Psoas muscle (tissue), 8 donors: ENCODE data around the gene BCL2L12. TPM values are rescaled to one million over a fixed set of nuclear protein-coding genes. Genes with fewer than 3 reads are reported as not detected.
A peak's percentile ranks its signal among the peaks of the same experiment; 100 is the strongest.

Experiments used
- ATAC-seq, 4 donors: fragments of 200-7000 bp; cut with Tn5 transposase; one replicate each; pipeline ENCODE4 v1.9.1; 2020; ENCODE audit warnings: moderate library complexity in 3 of 4, mild to moderate bottlenecking in 2 of 4
- DNase-seq, 2 donors: peaks; one replicate each; pipeline ENCODE4 v3.0.0-alpha.2; 2020
- H3K27ac ChIP-seq: fragments of 200-600 bp; one replicate; pipeline ENCODE4 v1.8.0; 2022
- H3K27me3 ChIP-seq, 3 donors: fragments of 200-600 bp in 1 of 3; one replicate each; pipeline versions ENCODE4 v1.6.1 to v1.8.0; 2013 to 2022; ENCODE audit warnings: low read length in 2 of 3, mild to moderate bottlenecking in 2 of 3, moderate library complexity in 1 of 3; ENCODE audit not compliant: insufficient read depth in 3 of 3
- H3K36me3 ChIP-seq, 2 donors: fragments of 200-600 bp in 1 of 2; one replicate each; pipeline versions ENCODE4 v1.6.1 to v1.8.0; 2013 to 2022; ENCODE audit warnings: low read depth in 1 of 2, mild to moderate bottlenecking in 1 of 2, moderate library complexity in 1 of 2; ENCODE audit not compliant: insufficient read depth in 1 of 2
- H3K4me1 ChIP-seq: fragments of 200-600 bp; one replicate; pipeline ENCODE4 v1.8.0; 2022
- H3K4me3 ChIP-seq: fragments of 200-600 bp; one replicate; pipeline ENCODE4 v1.8.0; 2022; ENCODE audit warnings: mild to moderate bottlenecking
- H3K9me3 ChIP-seq: fragments of 200-600 bp; one replicate; pipeline ENCODE4 v1.8.0; 2022
- WGBS, 3 donors: extraction: QIAGEN DNeasy Blood & Tissue Kit; methylation state at CpG; one replicate each; pipeline versions ENCODE4 v1.1.6 to v1.1.7; 2013; 5-methylcytosine and 5-hydroxymethylcytosine counted together
- intact Hi-C, 2 donors: fragments of 100-400 bp; cut with DNase I; formaldehyde crosslinking; loops; one replicate each; pipeline versions ENCODE4 v1.11.0 to v1.14.2; 2022
- polyA plus RNA-seq, 3 donors: library from polyadenylated mRNA; stranded (reverse); fragments of 200-250 nt; gene quantifications; one replicate each; pipeline ENCODE4 v1.2.3, GENCODE V29; 2013
- total RNA-seq, 4 donors: library from RNA; stranded (reverse); fragmentation: NEBNext Ultra II Directional in 2 of 4; extraction: Animal tissue kit (Norgen Biotek cat#: 25700) in 2 of 4; gene quantifications; one replicate each; pipeline versions ENCODE4 v1.2.1 to v1.2.4, GENCODE V29; 2021 to 2023
- TF ChIP-seq, protein P1 (sequence below): fragments of 200-600 bp; IDR thresholded peaks from one replicate; pipeline ENCODE4 v1.8.0; 2022; ENCODE audit warnings: antibody characterized with exemption
- donor health status: healthy with polysubstance abuse.
- donor health status: DM: no; HTN: no; CAD: no; lungs with moderate emphysema.
- donor health status: Bipolar disorder and iron deficiency.
- donor health status: healthy.
- donor health status: DM: yes; HTN: yes; CAD: no.
- donor health status: DM: no; HTN: no; CAD: no.
- donor health status: DM: no; HTN: no; CAD: no.
- donor health status: DM: yes; HTN: yes; CAD: no.

Gene BCL2L12
- total and polyA plus RNA-seq, 7 donors = 13.0 to 42.7 (median 21.5) TPM

DNA sequence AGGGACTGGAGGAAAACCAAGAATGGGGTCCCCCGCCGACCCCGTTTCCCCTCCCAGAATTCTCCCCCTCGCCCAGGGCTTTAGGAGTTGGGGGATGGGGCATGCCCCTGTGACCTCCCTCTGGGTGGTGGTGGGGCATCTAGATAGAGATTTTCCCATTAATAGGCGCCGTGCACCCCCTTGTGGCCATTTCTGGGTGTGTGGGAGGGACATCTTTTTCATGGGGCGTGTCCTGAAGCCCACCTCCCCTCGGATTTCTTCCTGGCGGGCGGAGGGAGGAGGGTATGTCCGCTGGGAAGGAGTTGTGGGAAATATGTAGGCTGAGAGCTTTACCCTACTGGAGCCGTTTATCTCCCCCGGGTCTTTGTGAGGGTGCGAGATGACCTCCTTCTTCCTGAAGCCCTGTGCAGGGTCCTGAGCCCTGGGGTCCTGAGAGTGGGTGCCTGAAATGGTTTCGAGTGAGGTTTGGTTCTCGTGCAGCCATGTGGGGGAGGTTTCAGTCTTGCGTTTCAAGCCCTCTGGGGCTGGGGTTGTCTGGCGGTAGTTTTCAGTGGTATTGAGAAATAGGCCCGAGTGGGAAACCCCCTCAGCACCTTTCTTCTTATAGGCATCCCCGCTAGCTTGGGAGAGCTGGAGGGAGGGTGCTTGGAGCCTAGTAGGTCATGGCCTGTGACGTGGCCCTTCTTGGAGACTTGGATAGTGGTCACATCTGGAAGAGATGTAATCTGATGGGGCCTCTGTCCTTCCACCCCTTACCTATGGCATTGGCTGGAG lies 12.4 kb downstream of the BCL2L12 start:
- peak; percentile 71 to 85 for DNase-seq
- no peak for ATAC-seq
- 2 to 4% (median 2%) methylated on average over 21 of the region's 21 CpGs for WGBS, 3 donors
- peaks cover 5 to 28% of the 10 kb centered on the region in 2 donors for H3K36me3 ChIP-seq
- intact Hi-C loops = loop anchor here (2.0 to 10.0 kb wide), 4 partner anchors 37 to 139 kb away; partner anchors contain the start of genes MED25 (in 1 of the 2) and RRAS (in 1 of the 2)
- peak overlapping the region; percentile 99 for H3K27ac ChIP-seq
- peaks cover 36% of the 10 kb centered on the region for H3K4me1 ChIP-seq
- H3K4me3 ChIP-seq = peak overlapping the region; percentile 95
- TF ChIP-seq, protein P1, sequence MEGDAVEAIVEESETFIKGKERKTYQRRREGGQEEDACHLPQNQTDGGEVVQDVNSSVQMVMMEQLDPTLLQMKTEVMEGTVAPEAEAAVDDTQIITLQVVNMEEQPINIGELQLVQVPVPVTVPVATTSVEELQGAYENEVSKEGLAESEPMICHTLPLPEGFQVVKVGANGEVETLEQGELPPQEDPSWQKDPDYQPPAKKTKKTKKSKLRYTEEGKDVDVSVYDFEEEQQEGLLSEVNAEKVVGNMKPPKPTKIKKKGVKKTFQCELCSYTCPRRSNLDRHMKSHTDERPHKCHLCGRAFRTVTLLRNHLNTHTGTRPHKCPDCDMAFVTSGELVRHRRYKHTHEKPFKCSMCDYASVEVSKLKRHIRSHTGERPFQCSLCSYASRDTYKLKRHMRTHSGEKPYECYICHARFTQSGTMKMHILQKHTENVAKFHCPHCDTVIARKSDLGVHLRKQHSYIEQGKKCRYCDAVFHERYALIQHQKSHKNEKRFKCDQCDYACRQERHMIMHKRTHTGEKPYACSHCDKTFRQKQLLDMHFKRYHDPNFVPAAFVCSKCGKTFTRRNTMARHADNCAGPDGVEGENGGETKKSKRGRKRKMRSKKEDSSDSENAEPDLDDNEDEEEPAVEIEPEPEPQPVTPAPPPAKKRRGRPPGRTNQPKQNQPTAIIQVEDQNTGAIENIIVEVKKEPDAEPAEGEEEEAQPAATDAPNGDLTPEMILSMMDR = peak; percentile 56
- no peaks in the 10 kb centered on the region for H3K27me3 ChIP-seq
- H3K9me3 ChIP-seq = no peaks in the 10 kb centered on the region

GRCh38 chr19:49678985-49679770 lies 13.4 kb downstream of the BCL2L12 start:
- no peaks in the 10 kb centered on the region for H3K9me3 ChIP-seq
- intact Hi-C loops = loop anchor here (5.0 to 10.0 kb wide), 3 partner anchors 104 to 138 kb away; partner anchors contain the start of gene MED25 (in 1 of the 2)
- H3K4me3 ChIP-seq = peak overlapping the region; percentile 95
- peaks cover 5 to 39% of the 10 kb centered on the region in 2 donors for H3K36me3 ChIP-seq
- peak; percentile 71 to 92 for DNase-seq
- H3K27me3 ChIP-seq = no peaks in the 10 kb centered on the region
- TF ChIP-seq, protein P1 = no peak
- peak overlapping the region; percentile 99 for H3K27ac ChIP-seq
- WGBS, 3 donors = 21 to 34% (median 25%) methylated on average over 10 to 12 of the region's 12 CpGs
- peak; percentile 51 to 56 (median 54) for ATAC-seq
- peaks cover 36% of the 10 kb centered on the region for H3K4me1 ChIP-seq

GRCh38 chr19:49679771-49680413 lies 14.2 kb downstream of the BCL2L12 start:
- TF ChIP-seq, protein P1 = no peak
- Histone ChIP-seq H3K27me3 (no peaks in the 10 kb centered on the region), H3K4me3 (peak overlapping the region; percentile 95), H3K27ac (peak overlapping the region; percentile 99), H3K4me1 (peaks cover 36% of the 10 kb centered on the region), H3K36me3 (peaks cover 5 to 46% of the 10 kb centered on the region in 2 donors), H3K9me3 (no peaks in the 10 kb centered on the region)
- WGBS, 3 donors = 27 to 33% (median 29%) methylated on average over 10 of the region's 10 CpGs
- DNase-seq (no peak), ATAC-seq (peak in 2 of 4 donors; percentile 1)
- intact Hi-C loops = loop anchor here (5.0 to 10.0 kb wide), 5 partner anchors 82 to 137 kb away; partner anchors contain the start of genes MED25 (in 1 of the 2) and TSKS (in 1 of the 2)
